H9 (cell line): Measurements from ENCODE around the gene USE1. TPM values are rescaled to one million over a fixed set of nuclear protein-coding genes. Genes with fewer than 3 reads are reported as not detected.

Experiments used
- DNase-seq: peaks from one replicate; pipeline ENCODE4 v3.0.0-alpha.2; 2017
- H2AFZ ChIP-seq: one replicate; pipeline ENCODE4 v1.6.1; 2013; ENCODE audit warnings: mild to moderate bottlenecking, low read length, control low read depth, moderate library complexity
- H2AK5ac ChIP-seq: 2 replicates; pipeline ENCODE4 v1.6.1; 2013; ENCODE audit warnings: low read length, control low read depth, mixed read lengths; ENCODE audit not compliant: insufficient read length
- H2BK120ac ChIP-seq: one replicate; pipeline ENCODE4 v1.6.1; 2013; ENCODE audit warnings: low read depth, mild to moderate bottlenecking, low read length, control low read depth, inconsistent platforms; ENCODE audit not compliant: poor library complexity, severe bottlenecking
- H2BK12ac ChIP-seq: 2 replicates; pipeline ENCODE4 v1.6.1; 2013; ENCODE audit warnings: low read length, control low read depth, mixed read lengths, low read depth; ENCODE audit not compliant: insufficient read length
- H2BK15ac ChIP-seq: 2 replicates; pipeline ENCODE4 v1.6.1; 2013; ENCODE audit warnings: low read depth, low read length, control low read depth
- H2BK20ac ChIP-seq: one replicate; pipeline ENCODE4 v1.6.1; 2013; ENCODE audit warnings: low read depth, mild to moderate bottlenecking, low read length, control low read depth, inconsistent platforms; ENCODE audit not compliant: poor library complexity, severe bottlenecking
- H2BK5ac ChIP-seq: 2 replicates; pipeline ENCODE4 v1.6.1; 2013; ENCODE audit warnings: low read length, control low read depth, mixed read lengths; ENCODE audit not compliant: insufficient read length
- H3K14ac ChIP-seq: 2 replicates; pipeline ENCODE4 v1.6.1; 2013; ENCODE audit warnings: low read length, control low read depth; ENCODE audit not compliant: insufficient read depth
- H3K18ac ChIP-seq: 2 replicates; pipeline ENCODE4 v1.6.1; 2013; ENCODE audit warnings: low read depth, mild to moderate bottlenecking, mixed read lengths, low read length, control low read depth; ENCODE audit not compliant: insufficient read length
- H3K23ac ChIP-seq: 2 replicates; pipeline ENCODE4 v1.6.1; 2013; ENCODE audit warnings: low read length, control low read depth, mixed read lengths, low read depth; ENCODE audit not compliant: insufficient read length
- H3K23me2 ChIP-seq: 2 replicates; pipeline ENCODE4 v1.6.1; 2013; ENCODE audit warnings: low read depth, mild to moderate bottlenecking, mixed read lengths, low read length, control low read depth; ENCODE audit not compliant: insufficient read length, poor library complexity, severe bottlenecking
- H3K27ac ChIP-seq: 2 replicates; pipeline ENCODE4 v1.5.1; 2013; ENCODE audit warnings: low read length, control low read depth, mixed read lengths, low read depth; ENCODE audit not compliant: insufficient read length
- H3K27me3 ChIP-seq: 2 replicates; pipeline ENCODE4 v1.6.1; 2013; ENCODE audit warnings: low read length, control low read depth, inconsistent platforms; ENCODE audit not compliant: insufficient read depth
- H3K4ac ChIP-seq: 2 replicates; pipeline ENCODE4 v1.6.1; 2013; ENCODE audit warnings: low read depth, mild to moderate bottlenecking, control low read depth, inconsistent platforms, low read length, moderate library complexity
- H3K4me1 ChIP-seq: 2 replicates; pipeline ENCODE4 v1.6.1; 2013; ENCODE audit warnings: low read length, control low read depth, inconsistent platforms; ENCODE audit not compliant: insufficient read depth
- H3K4me2 ChIP-seq: 2 replicates; pipeline ENCODE4 v1.6.1; 2013; ENCODE audit warnings: low read length, control low read depth, mixed read lengths; ENCODE audit not compliant: insufficient read length, insufficient read depth
- H3K56ac ChIP-seq: 2 replicates; pipeline ENCODE4 v1.6.1; 2013; ENCODE audit warnings: low read depth, mild to moderate bottlenecking, mixed read lengths, low read length, control low read depth; ENCODE audit not compliant: insufficient read length
- H3K79me1 ChIP-seq: 2 replicates; pipeline ENCODE4 v1.6.1; 2013; ENCODE audit warnings: low read depth, mild to moderate bottlenecking, moderate library complexity, low read length, control low read depth, inconsistent platforms; ENCODE audit not compliant: insufficient read depth, poor library complexity, severe bottlenecking
- H3K79me2 ChIP-seq: 2 replicates; pipeline ENCODE4 v1.6.1; 2013; ENCODE audit warnings: low read length, control low read depth, inconsistent platforms; ENCODE audit not compliant: insufficient read depth
- H3K9ac ChIP-seq: 2 replicates; pipeline ENCODE4 v1.6.1; 2013; ENCODE audit warnings: low read length, control low read depth, mixed read lengths; ENCODE audit not compliant: insufficient read length; ENCODE audit errors: extremely low read depth
- H3K9me3 ChIP-seq: one replicate; pipeline ENCODE4 v1.6.1; 2013; ENCODE audit warnings: low read depth, low read length, inconsistent platforms; ENCODE audit not compliant: control insufficient read depth
- H3T11ph ChIP-seq: one replicate; pipeline ENCODE4 v1.6.1; 2013; ENCODE audit warnings: mild to moderate bottlenecking, low read length, control low read depth, inconsistent platforms
- H4K20me1 ChIP-seq: one replicate; pipeline ENCODE4 v1.6.1; 2013; ENCODE audit not compliant: control insufficient read depth, insufficient read length, insufficient read depth
- H4K5ac ChIP-seq: 2 replicates; pipeline ENCODE4 v1.6.1; 2013; ENCODE audit warnings: low read depth, mild to moderate bottlenecking, mixed read lengths, low read length, control low read depth; ENCODE audit not compliant: insufficient read length
- H4K8ac ChIP-seq: replicated peaks from 2 replicates; pipeline ENCODE4 v1.6.1; 2013; ENCODE audit warnings: low read length, control low read depth, mixed read lengths, low read depth; ENCODE audit not compliant: insufficient read length
- H4K91ac ChIP-seq: 2 replicates; pipeline ENCODE4 v1.6.1; 2013; ENCODE audit warnings: low read depth, mild to moderate bottlenecking, moderate library complexity, mixed read lengths, low read length, control low read depth; ENCODE audit not compliant: insufficient read length
- H3K27ac Mint-ChIP-seq, 3 experiments: 2 replicates in 2 of 3; 3 replicates in 1 of 3; pipeline ENCODE4 v1.8.0; 2020 to 2021; ENCODE audit warnings: mixed read lengths in 3 of 3, mild to moderate bottlenecking in 1 of 3, moderate library complexity in 1 of 3
- H3K27me3 Mint-ChIP-seq: 2 replicates; pipeline ENCODE4 v1.8.0; 2021; ENCODE audit warnings: low read depth, mild to moderate bottlenecking, moderate library complexity, mixed read lengths
- H3K36me3 Mint-ChIP-seq, 3 experiments: 2 replicates in 2 of 3; 3 replicates in 1 of 3; pipeline ENCODE4 v1.8.0; 2020 to 2021; ENCODE audit warnings: low read depth in 3 of 3, mixed read lengths in 3 of 3; ENCODE audit not compliant: insufficient read depth in 1 of 3
- H3K4me1 Mint-ChIP-seq, 2 experiments: 2 replicates each; pipeline ENCODE4 v1.8.0; 2020; ENCODE audit warnings: mixed read lengths in 2 of 2
- H3K4me3 Mint-ChIP-seq, 2 experiments: 2 replicates in 1 of 2; 3 replicates in 1 of 2; pipeline ENCODE4 v1.8.0; 2020 to 2021; ENCODE audit warnings: mild to moderate bottlenecking in 2 of 2, mixed read lengths in 2 of 2, moderate library complexity in 1 of 2
- H3K9me3 Mint-ChIP-seq, 2 experiments: 2 replicates in 1 of 2; 3 replicates in 1 of 2; pipeline ENCODE4 v1.8.0; 2020; ENCODE audit warnings: mild to moderate bottlenecking in 2 of 2, mixed read lengths in 2 of 2, moderate library complexity in 1 of 2
- WGBS: extraction: QIAGEN DNeasy Blood & Tissue Kit; methylation state at CpG from one replicate; pipeline ENCODE4 v1.1.7; 2013; ENCODE audit warnings: missing lambda C conversion rate, low lambda C conversion rate, mixed read lengths; ENCODE audit not compliant: insufficient read length; ENCODE audit errors: extremely low coverage; 5-methylcytosine and 5-hydroxymethylcytosine counted together
- total RNA-seq: library from RNA; stranded (reverse); gene quantifications from 2 replicates; pipeline ENCODE4 v1.2.1, GENCODE V29; 2021
- TF ChIP-seq, protein P1 (sequence below): fragments of 200-600 bp; sonication (generic); conservative IDR thresholded peaks from 3 replicates; pipeline ENCODE4 v1.8.0; 2021; ENCODE audit warnings: antibody characterized with exemption, mild to moderate bottlenecking

The USE1 gene
- total RNA-seq, 1 experiment from 2014 or later = 16.2 TPM

DNA sequence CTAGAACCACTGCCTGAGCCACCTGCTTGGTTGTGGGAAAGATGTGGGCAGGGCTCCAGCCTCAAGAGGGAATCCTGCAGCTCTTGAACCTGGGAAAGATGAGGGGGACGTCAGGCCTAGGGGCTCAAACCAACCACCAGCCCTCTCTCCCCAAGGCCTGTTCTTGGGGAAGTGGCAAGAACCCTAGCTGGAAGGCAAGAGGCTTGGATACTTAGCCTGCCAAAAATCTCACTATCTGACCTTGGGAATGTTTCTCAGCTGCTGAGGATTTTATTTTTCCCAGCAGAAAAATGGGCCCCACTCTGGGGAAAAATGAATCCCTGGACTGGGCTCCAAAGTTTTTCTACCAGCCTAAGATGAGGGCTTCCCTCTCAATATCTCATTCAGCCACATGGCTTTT is 44.8 kb downstream of the USE1 start:
- no peak for DNase-seq
- Histone ChIP-seq H3K4ac (no peak overlapping the region), H2AFZ (no peak overlapping the region), H3K4me1 (peaks cover 4% of the 10 kb centered on the region; the same call in 1 of the 2 replicates), H3K27me3 (no peaks in the 10 kb centered on the region), H3K4me2 (no peak overlapping the region), H2BK20ac (no peak overlapping the region), H3K18ac (no peak overlapping the region), H4K8ac (no peak overlapping the region), H3K23me2 (no peaks in the 10 kb centered on the region), H3K9ac (no peak overlapping the region), H3K9me3 (peaks cover 13% of the 10 kb centered on the region), H2BK5ac (no peak overlapping the region), H3K56ac (no peak overlapping the region), H2AK5ac (no peak overlapping the region), H4K20me1 (no peaks in the 10 kb centered on the region), H2BK120ac (no peak overlapping the region), H3T11ph (no peak overlapping the region), H4K91ac (no peak overlapping the region), H2BK15ac (0 out of 2 replicates have a peak overlapping the region, but pooled peaks have one; percentile 52), H2BK12ac (no peak overlapping the region), H3K79me2 (no peaks in the 10 kb centered on the region), H3K14ac (no peak overlapping the region), H4K5ac (no peak overlapping the region), H3K27ac (no peak overlapping the region), H3K23ac (no peak overlapping the region), H3K79me1 (no peaks in the 10 kb centered on the region)
- H3K4me1 Mint-ChIP-seq = peaks cover 11 to 22% of the 10 kb centered on the region in 2 experiments
- peaks cover 0 to 20% (median 0%) of the 10 kb centered on the region in 3 experiments; a peak in 3 of 7 replicates for H3K36me3 Mint-ChIP-seq
- WGBS = no CpG with 5 or more reads among the region's 1 CpG
- TF ChIP-seq, protein P1, sequence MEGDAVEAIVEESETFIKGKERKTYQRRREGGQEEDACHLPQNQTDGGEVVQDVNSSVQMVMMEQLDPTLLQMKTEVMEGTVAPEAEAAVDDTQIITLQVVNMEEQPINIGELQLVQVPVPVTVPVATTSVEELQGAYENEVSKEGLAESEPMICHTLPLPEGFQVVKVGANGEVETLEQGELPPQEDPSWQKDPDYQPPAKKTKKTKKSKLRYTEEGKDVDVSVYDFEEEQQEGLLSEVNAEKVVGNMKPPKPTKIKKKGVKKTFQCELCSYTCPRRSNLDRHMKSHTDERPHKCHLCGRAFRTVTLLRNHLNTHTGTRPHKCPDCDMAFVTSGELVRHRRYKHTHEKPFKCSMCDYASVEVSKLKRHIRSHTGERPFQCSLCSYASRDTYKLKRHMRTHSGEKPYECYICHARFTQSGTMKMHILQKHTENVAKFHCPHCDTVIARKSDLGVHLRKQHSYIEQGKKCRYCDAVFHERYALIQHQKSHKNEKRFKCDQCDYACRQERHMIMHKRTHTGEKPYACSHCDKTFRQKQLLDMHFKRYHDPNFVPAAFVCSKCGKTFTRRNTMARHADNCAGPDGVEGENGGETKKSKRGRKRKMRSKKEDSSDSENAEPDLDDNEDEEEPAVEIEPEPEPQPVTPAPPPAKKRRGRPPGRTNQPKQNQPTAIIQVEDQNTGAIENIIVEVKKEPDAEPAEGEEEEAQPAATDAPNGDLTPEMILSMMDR = no peak
- H3K27me3 Mint-ChIP-seq = peaks cover 1% of the 10 kb centered on the region; the same call in 1 of the 2 replicates
- H3K27ac Mint-ChIP-seq = no peak overlapping the region
- no peak overlapping the region for H3K4me3 Mint-ChIP-seq
- H3K9me3 Mint-ChIP-seq = no peaks in the 10 kb centered on the region; a peak in 1 of 5 replicates
